Measurements from ENCODE around the gene HIPK2.

- no peak for TF ChIP-seq CTCF (IDR thresholded peaks at IDR 0.05; ENCODE audit: low read depth, low read length)
- TF ChIP-seq POLR2A (IDR thresholded peaks at IDR 0.05; ENCODE audit: extremely low read depth, insufficient read length), result no peak
Observed at GRCh38 chr7:139658296-139658695, 119.5 kb downstream of the HIPK2 start.

All from NB4 (cell line).